HepG2 (cell line): Measurements from ENCODE around the gene LRP5.

Source experiments
- DR1 ChIP-seq: sonication (generic); formaldehyde crosslinking; IDR thresholded peaks from 2 replicates; pipeline ENCODE4 v1.8.0; 2021; ENCODE audit warnings: mild to moderate bottlenecking, missing genetic modification reagents, inconsistent platforms
- EP300 ChIP-seq, 3 experiments: sonication (generic) in 1 of 3; formaldehyde crosslinking in 1 of 3; IDR thresholded peaks; 2 replicates each; pipeline versions ENCODE4 v1.5.1 to v1.6.1; 2011 to 2020; ENCODE audit warnings: low read depth in 2 of 3, low read length in 2 of 3, borderline replicate concordance in 1 of 3, improper control_type of control experiment in 1 of 3, mild to moderate bottlenecking in 1 of 3, missing genetic modification reagents in 1 of 3, moderate library complexity in 1 of 3
- ESRRA ChIP-seq: sonication (generic); formaldehyde crosslinking; IDR thresholded peaks from 2 replicates; pipeline ENCODE4 v1.5.1; 2020; ENCODE audit warnings: mild to moderate bottlenecking, low read depth, missing genetic modification reagents
- GABPB1 ChIP-seq: IDR thresholded peaks from 2 replicates; pipeline ENCODE4 v1.6.1; 2016; ENCODE audit warnings: mild to moderate bottlenecking, missing genetic modification reagents, moderate library complexity, missing compliant biosample characterization
- MXI1 ChIP-seq: IDR thresholded peaks from 3 replicates; pipeline ENCODE4 v1.6.1; 2012; ENCODE audit warnings: low read depth, low read length, inconsistent platforms, borderline replicate concordance
- POLR2A ChIP-seq, 2 experiments: IDR thresholded peaks; 2 replicates each; pipeline ENCODE4 v1.6.1; 2011; ENCODE audit warnings: low read depth in 2 of 2, low read length in 2 of 2, mild to moderate bottlenecking in 1 of 2, moderate library complexity in 1 of 2; ENCODE audit not compliant: insufficient read depth in 1 of 2
- ZBTB46 ChIP-seq: sonication (generic); formaldehyde crosslinking; IDR thresholded peaks from 2 replicates; pipeline ENCODE4 v1.4.0; 2020; ENCODE audit warnings: mild to moderate bottlenecking, missing genetic modification reagents, borderline replicate concordance

- TF ChIP-seq GABPB1, result no peak
- no peak for TF ChIP-seq ZBTB46 (CRISPR knock-in tag)
- no peak for TF ChIP-seq DR1 (CRISPR knock-in tag)
- TF ChIP-seq ESRRA (CRISPR knock-in tag), result no peak
- no peak for TF ChIP-seq POLR2A (IDR thresholded peaks at IDR 0.05; ENCODE audit: insufficient read depth in 1 of 2, low read depth in 2 of 2, low read length in 2 of 2)
- TF ChIP-seq EP300 (IDR thresholded peaks at IDR 0.05; ENCODE audit: low read depth in 2 of 2, low read length in 2 of 2), result no peak
- TF ChIP-seq EP300 (CRISPR knock-in tag; IDR thresholded peaks at IDR 0.05; ENCODE audit: borderline replicate concordance), result no peak
- TF ChIP-seq MXI1, result no peak
Observed at GRCh38 chr11:68429661-68430060, 117.3 kb downstream of the LRP5 start.
